D721Med (cell line): Measurements from ENCODE around the gene PBX3.

Source experiments
- DNase-seq: peaks from one replicate; pipeline ENCODE4 v3.0.0; 2011; ENCODE audit warnings: low spot score; ENCODE audit not compliant: insufficient read length
- FAIRE-seq: peaks from 2 replicates; lab custom pipeline; 2011; peaks lifted over from hg19 to GRCh38; lab: Jason Lieb, UNC
- CTCF ChIP-seq: IDR thresholded peaks from 2 replicates; pipeline ENCODE4 v1.5.1; 2012; ENCODE audit warnings: mild to moderate bottlenecking, control low read depth; ENCODE audit not compliant: insufficient read depth; ENCODE audit errors: missing control alignments

Gene PBX3

GRCh38 chr9:125931211-125931610 lies 184.0 kb downstream of the PBX3 start:
- FAIRE-seq, result no peak

GRCh38 chr9:125932012-125932411 lies 184.8 kb downstream of the PBX3 start:
- DNase-seq (no peak), FAIRE-seq (peak; percentile 11)
- TF ChIP-seq CTCF, result no peak

More at GRCh38 chr9:125931211-125931610, 184.0 kb downstream of the PBX3 start:
- DNase-seq, result no peak
- TF ChIP-seq CTCF, result no peak

GRCh38 chr9:125932746-125933455 lies 185.7 kb downstream of the PBX3 start:
- FAIRE-seq (no peak), DNase-seq (no peak)
- no peak for TF ChIP-seq CTCF

GRCh38 chr9:125942125-125942524 lies 195.0 kb downstream of the PBX3 start:
- no peak for DNase-seq
- no peak for FAIRE-seq
- no peak for TF ChIP-seq CTCF

- no peak for TF ChIP-seq CTCF
- FAIRE-seq (no peak), DNase-seq (no peak)
These were observed 196.7 kb downstream of the PBX3 start for GRCh38 chr9:125943831-125944230.

- no peak for TF ChIP-seq CTCF
- FAIRE-seq, result no peak
- no peak for DNase-seq
These were observed 199.2 kb downstream of the PBX3 start for GRCh38 chr9:125946397-125946796.

GRCh38 chr9:125948887-125949596 lies 201.9 kb downstream of the PBX3 start:
- FAIRE-seq (no peak), DNase-seq (no peak)
- TF ChIP-seq CTCF, result no peak
